ENCODE results near the gene KCNJ15.

The KCNJ15 gene

DNA sequence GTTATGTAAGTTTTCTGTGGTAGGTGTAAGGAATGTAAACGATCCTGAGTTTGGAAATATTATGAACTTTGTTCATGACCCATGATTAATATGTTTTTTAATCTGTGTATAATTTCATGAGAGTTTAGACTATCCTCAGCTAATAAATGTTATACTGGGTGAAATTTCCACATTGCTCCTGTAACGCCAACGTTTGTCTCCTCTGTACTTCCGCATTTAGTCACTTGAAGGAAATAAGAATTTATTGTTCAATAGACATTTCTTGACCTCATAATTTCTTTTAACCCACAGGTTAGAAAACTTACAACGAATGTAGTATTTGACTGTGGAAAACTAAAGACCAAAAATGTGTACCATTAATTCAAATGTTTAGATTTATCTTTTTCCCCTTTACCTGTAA is 876 bp downstream of the KCNJ15 start:
- Histone ChIP-seq H3K27ac (ENCODE audit: low read length) (no peak overlapping the region), H3K4me1 (ENCODE audit: control insufficient read depth, insufficient read depth, low read length) (no peaks in the 10 kb centered on the region)

DNA sequence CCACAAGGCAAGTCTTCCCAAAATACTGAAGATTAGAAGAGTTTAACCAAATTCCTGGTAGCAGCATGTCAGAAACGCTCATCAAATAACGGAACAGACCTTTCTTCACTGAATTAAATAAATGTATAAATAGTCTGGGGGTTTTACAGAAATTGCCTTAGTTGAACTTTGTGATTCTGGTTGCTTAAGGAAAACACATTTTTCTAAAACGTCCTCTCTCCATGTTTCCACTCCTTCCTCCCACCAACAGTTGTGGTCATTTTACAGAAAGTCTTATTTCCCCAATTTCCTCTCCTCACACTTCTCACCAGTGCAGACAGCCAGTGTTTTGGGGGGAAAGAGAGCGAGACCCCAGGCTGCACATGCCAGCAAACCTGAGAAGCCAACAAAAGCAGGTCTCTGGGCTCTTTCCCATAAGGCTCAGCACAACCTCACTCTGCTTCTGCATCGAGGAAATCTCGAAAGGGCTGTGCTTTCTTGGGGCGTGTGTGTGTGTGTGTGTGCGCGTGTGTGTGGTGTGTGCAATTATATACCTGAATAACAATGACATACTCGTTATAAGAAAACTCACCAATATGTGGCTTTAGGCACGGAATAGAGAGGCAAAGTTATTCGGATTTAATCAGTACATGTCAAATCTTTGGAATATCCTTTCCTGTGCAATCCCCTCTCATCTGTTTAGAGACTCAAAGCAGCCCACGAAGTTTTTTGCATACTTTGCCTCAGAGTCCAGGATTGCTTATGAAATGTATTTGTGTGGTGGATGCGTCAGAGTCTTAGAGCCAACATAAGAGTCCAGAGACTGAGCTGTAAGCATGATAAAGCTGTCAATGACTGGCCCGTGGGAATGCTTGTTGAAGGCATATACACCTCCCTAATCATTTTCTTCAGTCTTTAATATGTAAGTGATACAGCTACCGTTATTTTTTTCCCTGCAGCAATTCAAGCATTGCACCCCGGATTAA is 2.0 kb downstream of the KCNJ15 start:
- H3K36me3 ChIP-seq (ENCODE audit: control insufficient read depth in 2 of 2, insufficient read depth in 2 of 2, low read length in 2 of 2) = no peaks in the 10 kb centered on the region
- H3K27ac ChIP-seq (ENCODE audit: low read length) = no peak overlapping the region
- no peak overlapping the region for H3K4me3 ChIP-seq (ENCODE audit: low read length in 2 of 2)
- H3K27me3 ChIP-seq (ENCODE audit: control insufficient read depth in 1 of 2, insufficient read depth in 2 of 2, low read length in 2 of 2) = peaks cover 0 to 6% of the 10 kb centered on the region in 2 donors
- no peaks in the 10 kb centered on the region for H3K4me1 ChIP-seq (ENCODE audit: control insufficient read depth, insufficient read depth, low read length)
- H3K9me3 ChIP-seq (ENCODE audit: control insufficient read depth in 2 of 2, low read length in 2 of 2) = no peaks in the 10 kb centered on the region
- no peak overlapping the region for H3K9ac ChIP-seq (ENCODE audit: low read length in 2 of 2)

More for the DNA sequence above, 876 bp downstream of the KCNJ15 start:
- Histone ChIP-seq H3K36me3 (ENCODE audit: control insufficient read depth in 2 of 2, insufficient read depth in 2 of 2, low read length in 2 of 2) (no peaks in the 10 kb centered on the region), H3K9me3 (ENCODE audit: control insufficient read depth in 2 of 2, low read length in 2 of 2) (no peaks in the 10 kb centered on the region), H3K27me3 (ENCODE audit: control insufficient read depth in 1 of 2, insufficient read depth in 2 of 2, low read length in 2 of 2) (peaks cover 1 to 6% of the 10 kb centered on the region in 2 donors), H3K4me3 (ENCODE audit: low read length in 2 of 2) (no peak overlapping the region), H3K9ac (ENCODE audit: low read length in 2 of 2) (no peak overlapping the region)

DNA sequence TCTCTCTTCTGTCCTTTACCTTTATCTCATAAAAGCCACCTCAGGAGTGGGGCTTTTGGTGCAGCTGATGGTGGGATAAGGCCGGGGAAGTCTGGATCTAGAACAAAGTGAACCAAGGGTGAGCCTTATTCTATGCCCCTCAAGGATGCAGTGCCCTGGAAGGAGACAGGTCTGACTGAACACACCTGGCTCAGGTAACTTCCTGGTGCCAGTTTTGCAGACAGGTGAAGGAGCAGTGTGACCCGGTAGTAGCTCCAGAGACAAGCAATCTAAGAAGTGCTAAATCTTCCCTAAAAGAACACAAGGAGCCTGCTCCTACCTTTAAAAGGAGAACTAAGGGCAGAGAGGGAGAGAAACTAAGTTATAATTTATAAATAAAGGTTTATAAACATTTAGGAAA is 2.9 kb downstream of the KCNJ15 start:
- Histone ChIP-seq H3K9ac (ENCODE audit: low read length in 2 of 2) (no peak overlapping the region), H3K4me1 (ENCODE audit: control insufficient read depth, insufficient read depth, low read length) (no peaks in the 10 kb centered on the region), H3K27ac (ENCODE audit: low read length) (no peak overlapping the region), H3K27me3 (ENCODE audit: control insufficient read depth in 1 of 2, insufficient read depth in 2 of 2, low read length in 2 of 2) (peaks cover 0 to 6% of the 10 kb centered on the region in 2 donors), H3K9me3 (ENCODE audit: control insufficient read depth in 2 of 2, low read length in 2 of 2) (no peaks in the 10 kb centered on the region), H3K4me3 (ENCODE audit: low read length in 2 of 2) (no peak overlapping the region), H3K36me3 (ENCODE audit: control insufficient read depth in 2 of 2, insufficient read depth in 2 of 2, low read length in 2 of 2) (no peaks in the 10 kb centered on the region)

DNA sequence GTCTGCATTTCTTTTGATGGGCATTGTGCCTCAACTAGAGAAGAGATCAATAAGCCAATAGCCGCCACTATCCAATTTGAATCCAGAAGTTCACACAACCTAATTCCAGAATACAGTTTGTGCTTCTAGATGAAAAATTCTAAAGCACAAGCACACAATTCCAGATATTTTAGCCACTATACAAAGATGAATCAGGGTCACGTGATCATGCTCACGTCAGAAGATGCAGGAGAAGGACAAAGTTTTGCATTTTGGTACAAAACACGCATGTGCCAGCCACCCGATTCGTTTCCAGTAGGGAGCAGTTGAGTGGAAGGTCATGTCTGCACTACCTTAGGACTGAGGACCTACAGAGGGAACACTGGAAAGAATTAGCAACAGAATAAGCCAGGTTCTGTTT is 3.6 kb downstream of the KCNJ15 start:
- no peaks in the 10 kb centered on the region for H3K4me1 ChIP-seq (ENCODE audit: control insufficient read depth, insufficient read depth, low read length)
- H3K27ac ChIP-seq (ENCODE audit: low read length) = no peak overlapping the region
- no peak overlapping the region for H3K4me3 ChIP-seq (ENCODE audit: low read length in 2 of 2)
- H3K36me3 ChIP-seq (ENCODE audit: control insufficient read depth in 2 of 2, insufficient read depth in 2 of 2, low read length in 2 of 2) = no peaks in the 10 kb centered on the region
- no peaks in the 10 kb centered on the region for H3K9me3 ChIP-seq (ENCODE audit: control insufficient read depth in 2 of 2, low read length in 2 of 2)
- H3K27me3 ChIP-seq (ENCODE audit: control insufficient read depth in 1 of 2, insufficient read depth in 2 of 2, low read length in 2 of 2) = peaks cover 0 to 6% of the 10 kb centered on the region in 2 donors
- H3K9ac ChIP-seq (ENCODE audit: low read length in 2 of 2) = no peak overlapping the region

DNA sequence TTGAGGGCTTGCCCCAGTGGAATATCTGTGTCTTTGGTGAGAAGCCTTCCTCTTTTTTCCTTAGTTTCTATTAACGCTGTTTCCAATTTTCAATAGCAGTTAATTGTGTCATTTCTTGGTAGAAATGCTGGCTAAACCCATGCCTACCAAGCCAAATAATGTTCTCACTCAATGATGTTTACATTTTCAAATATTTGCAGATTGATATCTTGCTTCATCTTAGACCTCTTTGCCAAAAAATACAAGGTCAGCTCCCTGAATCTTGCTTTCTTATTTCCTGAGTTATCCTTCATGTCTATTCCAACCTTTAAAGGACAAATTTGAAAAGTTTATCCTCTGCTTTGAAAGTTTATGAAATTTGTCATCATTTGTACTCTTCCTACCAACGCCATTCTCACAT is 5.1 kb downstream of the KCNJ15 start:
- H3K9me3 ChIP-seq (ENCODE audit: control insufficient read depth in 2 of 2, low read length in 2 of 2) = no peaks in the 10 kb centered on the region
- peaks cover 0 to 6% of the 10 kb centered on the region in 2 donors for H3K27me3 ChIP-seq (ENCODE audit: control insufficient read depth in 1 of 2, insufficient read depth in 2 of 2, low read length in 2 of 2)
- H3K27ac ChIP-seq (ENCODE audit: low read length) = no peak overlapping the region

DNA sequence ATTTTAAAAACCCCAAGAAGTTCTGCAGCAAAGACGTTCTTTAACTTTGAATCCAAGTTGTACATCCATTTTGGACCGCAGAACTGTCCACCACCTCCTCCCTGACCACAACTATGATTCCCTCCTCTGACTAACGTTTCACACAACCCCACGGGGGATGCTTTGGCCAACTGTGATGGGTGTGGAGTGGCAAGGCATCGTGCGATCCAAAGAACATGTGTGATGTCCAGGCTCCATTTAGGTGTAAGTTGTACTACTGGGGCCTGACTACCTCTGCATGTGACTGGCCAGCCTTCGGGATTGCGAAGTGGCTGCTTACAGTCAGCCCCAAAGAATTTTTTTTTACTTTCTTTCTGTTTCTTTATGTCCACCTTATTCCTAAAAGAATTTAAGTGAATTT is 6.7 kb downstream of the KCNJ15 start:
- Histone ChIP-seq H3K27ac (ENCODE audit: low read length) (no peak overlapping the region), H3K4me1 (ENCODE audit: control insufficient read depth, insufficient read depth, low read length) (no peaks in the 10 kb centered on the region), H3K9ac (ENCODE audit: low read length in 2 of 2) (no peak overlapping the region), H3K27me3 (ENCODE audit: control insufficient read depth in 1 of 2, insufficient read depth in 2 of 2, low read length in 2 of 2) (no peaks in the 10 kb centered on the region), H3K4me3 (ENCODE audit: low read length in 2 of 2) (no peak overlapping the region), H3K9me3 (ENCODE audit: control insufficient read depth in 2 of 2, low read length in 2 of 2) (no peaks in the 10 kb centered on the region), H3K36me3 (ENCODE audit: control insufficient read depth in 2 of 2, insufficient read depth in 2 of 2, low read length in 2 of 2) (no peaks in the 10 kb centered on the region)

More for the DNA sequence above, 5.1 kb downstream of the KCNJ15 start:
- no peak overlapping the region for H3K9ac ChIP-seq (ENCODE audit: low read length in 2 of 2)
- H3K4me1 ChIP-seq (ENCODE audit: control insufficient read depth, insufficient read depth, low read length) = no peaks in the 10 kb centered on the region
- no peak overlapping the region for H3K4me3 ChIP-seq (ENCODE audit: low read length in 2 of 2)
- H3K36me3 ChIP-seq (ENCODE audit: control insufficient read depth in 2 of 2, insufficient read depth in 2 of 2, low read length in 2 of 2) = no peaks in the 10 kb centered on the region

DNA sequence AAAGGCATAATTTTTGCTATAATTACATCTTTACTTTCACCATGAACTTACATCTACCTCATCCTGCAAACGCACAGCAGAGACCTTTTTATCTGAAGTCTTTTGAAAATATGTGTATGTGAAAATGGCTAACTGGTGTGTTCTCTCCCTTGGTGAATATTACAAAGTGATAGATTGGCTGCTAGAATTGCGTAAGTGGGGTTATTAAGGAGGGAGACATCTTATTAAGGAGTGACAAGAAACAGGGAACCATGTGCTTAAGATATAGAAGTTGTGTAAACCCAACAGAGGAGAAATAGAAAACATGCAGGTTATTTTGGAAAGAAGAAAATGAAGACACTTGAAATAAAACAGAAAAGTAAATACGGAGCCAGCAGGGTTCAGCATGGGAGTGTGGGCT is 7.8 kb downstream of the KCNJ15 start:
- no peaks in the 10 kb centered on the region for H3K9me3 ChIP-seq (ENCODE audit: control insufficient read depth in 2 of 2, low read length in 2 of 2)
- no peaks in the 10 kb centered on the region for H3K4me1 ChIP-seq (ENCODE audit: control insufficient read depth, insufficient read depth, low read length)
- no peak overlapping the region for H3K9ac ChIP-seq (ENCODE audit: low read length in 2 of 2)
- H3K36me3 ChIP-seq (ENCODE audit: control insufficient read depth in 2 of 2, insufficient read depth in 2 of 2, low read length in 2 of 2) = no peaks in the 10 kb centered on the region
- H3K4me3 ChIP-seq (ENCODE audit: low read length in 2 of 2) = no peak overlapping the region
- H3K27me3 ChIP-seq (ENCODE audit: control insufficient read depth in 1 of 2, insufficient read depth in 2 of 2, low read length in 2 of 2) = no peaks in the 10 kb centered on the region
- H3K27ac ChIP-seq (ENCODE audit: low read length) = no peak overlapping the region

DNA sequence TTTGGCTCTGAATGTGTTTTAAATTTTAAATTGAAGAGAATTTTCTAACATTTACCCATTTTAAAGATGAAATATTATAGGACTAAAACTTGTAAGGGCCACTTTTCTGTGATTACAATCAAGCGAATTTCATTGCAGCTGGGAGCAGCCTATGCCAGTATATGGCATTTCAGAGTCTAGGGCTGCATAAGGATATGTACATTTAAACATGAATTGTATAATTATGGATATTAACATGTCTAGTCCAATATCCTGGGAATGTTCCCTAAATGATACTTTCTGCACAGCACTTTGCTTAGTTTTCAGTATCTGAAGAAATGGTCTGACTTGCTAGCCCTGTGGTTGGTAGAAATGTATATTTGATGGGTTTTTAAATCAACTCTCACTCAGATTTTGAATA is 8.4 kb downstream of the KCNJ15 start:
- no peaks in the 10 kb centered on the region for H3K36me3 ChIP-seq (ENCODE audit: control insufficient read depth in 2 of 2, insufficient read depth in 2 of 2, low read length in 2 of 2)
- no peaks in the 10 kb centered on the region for H3K27me3 ChIP-seq (ENCODE audit: control insufficient read depth in 1 of 2, insufficient read depth in 2 of 2, low read length in 2 of 2)
- no peaks in the 10 kb centered on the region for H3K4me1 ChIP-seq (ENCODE audit: control insufficient read depth, insufficient read depth, low read length)
- no peak overlapping the region for H3K9ac ChIP-seq (ENCODE audit: low read length in 2 of 2)
- H3K4me3 ChIP-seq (ENCODE audit: low read length in 2 of 2) = no peak overlapping the region
- H3K9me3 ChIP-seq (ENCODE audit: control insufficient read depth in 2 of 2, low read length in 2 of 2) = no peaks in the 10 kb centered on the region
- no peak overlapping the region for H3K27ac ChIP-seq (ENCODE audit: low read length)

DNA sequence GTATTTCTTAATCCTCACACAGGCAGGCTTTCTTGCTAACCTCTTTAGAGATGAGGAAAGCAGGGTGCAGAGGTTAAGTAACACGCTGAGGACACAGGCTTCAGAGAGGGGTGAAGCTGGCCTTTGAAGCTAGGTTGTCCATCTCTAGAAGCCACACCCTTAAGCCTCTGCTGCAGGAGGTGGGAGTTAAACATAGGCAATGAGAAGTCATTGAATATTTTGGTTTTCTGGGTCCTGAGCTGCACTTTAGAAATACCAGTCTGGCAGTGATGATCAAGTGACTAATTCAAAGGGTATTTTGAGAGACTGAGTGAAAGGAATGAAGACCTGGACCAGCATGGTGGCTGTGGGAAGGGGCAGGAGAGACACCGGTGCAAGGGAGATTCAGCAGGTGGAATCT is 9.9 kb downstream of the KCNJ15 start:
- Histone ChIP-seq H3K36me3 (ENCODE audit: control insufficient read depth in 2 of 2, insufficient read depth in 2 of 2, low read length in 2 of 2) (no peaks in the 10 kb centered on the region), H3K9me3 (ENCODE audit: control insufficient read depth in 2 of 2, low read length in 2 of 2) (no peaks in the 10 kb centered on the region), H3K4me1 (ENCODE audit: control insufficient read depth, insufficient read depth, low read length) (no peaks in the 10 kb centered on the region), H3K27me3 (ENCODE audit: control insufficient read depth in 1 of 2, insufficient read depth in 2 of 2, low read length in 2 of 2) (no peaks in the 10 kb centered on the region), H3K9ac (ENCODE audit: low read length in 2 of 2) (no peak overlapping the region), H3K4me3 (ENCODE audit: low read length in 2 of 2) (no peak overlapping the region), H3K27ac (ENCODE audit: low read length) (no peak overlapping the region)

DNA sequence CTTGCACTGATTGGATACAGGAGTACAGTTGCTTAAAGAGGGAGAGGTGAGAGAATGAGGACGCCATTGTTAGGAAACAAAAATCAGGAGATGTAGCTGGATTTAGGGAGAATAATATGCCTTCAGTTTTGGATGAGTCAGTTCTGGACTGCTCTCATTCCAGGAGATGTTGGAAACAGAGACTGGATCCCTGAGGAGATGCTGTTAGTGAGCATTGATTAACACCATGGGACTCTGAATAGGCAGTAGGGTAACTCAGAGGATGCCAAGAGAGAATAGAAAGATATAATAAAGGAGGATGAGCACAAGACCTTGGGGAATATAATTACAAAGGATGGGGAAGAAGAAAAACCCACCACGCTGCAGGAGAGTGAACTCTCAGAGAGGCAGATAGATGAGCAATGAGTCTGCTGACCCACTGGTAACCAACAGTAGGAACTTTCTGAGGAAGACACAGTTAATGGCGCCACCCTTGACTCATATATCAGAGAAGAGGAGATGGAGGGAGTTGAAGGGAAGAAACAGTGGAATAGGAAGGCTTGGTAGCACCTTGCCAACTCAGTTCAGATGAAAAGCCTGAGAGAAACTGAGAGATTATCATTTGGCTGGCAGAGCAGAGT is 10.5 kb downstream of the KCNJ15 start:
- Histone ChIP-seq H3K4me3 (ENCODE audit: low read length in 2 of 2) (no peak overlapping the region), H3K27me3 (ENCODE audit: control insufficient read depth in 1 of 2, insufficient read depth in 2 of 2, low read length in 2 of 2) (no peaks in the 10 kb centered on the region), H3K4me1 (ENCODE audit: control insufficient read depth, insufficient read depth, low read length) (no peaks in the 10 kb centered on the region), H3K9ac (ENCODE audit: low read length in 2 of 2) (no peak overlapping the region), H3K36me3 (ENCODE audit: control insufficient read depth in 2 of 2, insufficient read depth in 2 of 2, low read length in 2 of 2) (no peaks in the 10 kb centered on the region), H3K27ac (ENCODE audit: low read length) (no peak overlapping the region), H3K9me3 (ENCODE audit: control insufficient read depth in 2 of 2, low read length in 2 of 2) (no peaks in the 10 kb centered on the region)

All from stomach smooth muscle (tissue), 2 donors.